Measurements from ENCODE around the gene NUMB. TPM values are rescaled to one million over a fixed set of nuclear protein-coding genes. Genes with fewer than 3 reads are reported as not detected.
"Not testable (repeated sequence)": the region's sequence is repeated elsewhere in the genome, so short reads cannot be mapped to it uniquely, and the experiment has no call there.

NUMB gene
- total and polyA plus RNA-seq, 2 donors = 15.9 to 38.3 TPM

DNA sequence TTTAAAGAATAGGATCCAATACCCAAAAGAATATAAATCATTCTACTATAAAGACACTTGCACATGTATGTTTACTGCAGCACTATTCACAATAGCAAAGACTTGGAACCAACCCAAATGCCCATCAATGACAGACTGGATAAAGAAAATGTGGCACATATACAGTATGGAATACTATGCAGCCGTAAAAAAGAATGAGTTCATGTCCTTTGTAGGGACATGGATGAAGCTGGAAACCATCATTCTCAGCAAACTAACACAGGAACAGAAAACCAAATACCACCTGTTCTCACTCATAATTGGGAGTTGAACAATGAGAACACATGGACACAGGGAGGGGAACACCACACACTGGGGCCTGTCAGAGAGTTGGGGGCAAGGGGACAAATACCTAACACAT, 149.1 kb downstream of the NUMB start:
- WGBS = 87% methylated on average over 1 of the region's 1 CpG
- H3K27me3 ChIP-seq (ENCODE audit: control insufficient read depth in 2 of 2, insufficient read depth in 1 of 2, low read length in 1 of 2); DNase-seq (ENCODE audit: low read depth in 6 of 9, low spot score in 9 of 9); H3K27ac ChIP-seq (ENCODE audit: low read depth in 1 of 2, low read length in 1 of 2); H3K36me3 ChIP-seq (ENCODE audit: control insufficient read depth in 2 of 2, insufficient read depth in 2 of 2, low read length in 1 of 2); H3K9me3 ChIP-seq (ENCODE audit: control insufficient read depth in 2 of 2, insufficient read depth in 1 of 2, low read length in 1 of 2); H3K4me3 ChIP-seq (ENCODE audit: low read length in 2 of 2): not testable (repeated sequence)
- peaks cover 8 to 12% of the 10 kb centered on the region in 2 donors for H3K4me1 ChIP-seq (ENCODE audit: control insufficient read depth in 2 of 2, insufficient read depth in 2 of 2, low read length in 2 of 2)

DNA sequence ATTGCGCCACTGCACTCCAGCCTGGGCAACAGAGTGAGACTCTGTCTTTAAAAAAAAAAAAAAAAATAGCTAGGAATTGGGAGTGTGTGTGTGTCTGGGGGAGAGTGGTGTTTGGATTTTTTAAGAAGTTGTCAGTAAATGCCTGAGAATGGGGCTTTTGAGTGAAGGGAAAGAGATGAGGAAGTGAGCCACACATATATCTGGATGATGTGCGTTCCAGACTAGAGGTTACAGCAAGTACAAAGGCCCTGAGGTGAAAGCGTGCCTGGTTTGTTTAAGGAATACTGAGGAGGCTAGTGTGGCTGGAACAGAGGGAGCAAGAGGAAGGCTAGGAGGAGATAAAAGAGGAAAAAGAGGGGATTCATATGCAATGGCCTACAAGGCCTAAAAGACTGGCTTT, 151.1 kb downstream of the NUMB start:
- no peak for DNase-seq (ENCODE audit: low read depth in 6 of 9, low spot score in 9 of 9)
- no peaks in the 10 kb centered on the region for H3K27me3 ChIP-seq (ENCODE audit: control insufficient read depth in 2 of 2, insufficient read depth in 1 of 2, low read length in 1 of 2)
- no peak overlapping the region for H3K27ac ChIP-seq (ENCODE audit: low read depth in 1 of 2, low read length in 1 of 2)
- H3K9me3 ChIP-seq (ENCODE audit: control insufficient read depth in 2 of 2, insufficient read depth in 1 of 2, low read length in 1 of 2) = no peaks in the 10 kb centered on the region
- no peak overlapping the region for H3K4me3 ChIP-seq (ENCODE audit: low read length in 2 of 2)
- H3K36me3 ChIP-seq (ENCODE audit: control insufficient read depth in 2 of 2, insufficient read depth in 2 of 2, low read length in 1 of 2) = no peaks in the 10 kb centered on the region
- peaks cover 2 to 3% of the 10 kb centered on the region in 2 donors for H3K4me1 ChIP-seq (ENCODE audit: control insufficient read depth in 2 of 2, insufficient read depth in 2 of 2, low read length in 2 of 2)
- WGBS = 97% methylated on average over 3 of the region's 3 CpGs

DNA sequence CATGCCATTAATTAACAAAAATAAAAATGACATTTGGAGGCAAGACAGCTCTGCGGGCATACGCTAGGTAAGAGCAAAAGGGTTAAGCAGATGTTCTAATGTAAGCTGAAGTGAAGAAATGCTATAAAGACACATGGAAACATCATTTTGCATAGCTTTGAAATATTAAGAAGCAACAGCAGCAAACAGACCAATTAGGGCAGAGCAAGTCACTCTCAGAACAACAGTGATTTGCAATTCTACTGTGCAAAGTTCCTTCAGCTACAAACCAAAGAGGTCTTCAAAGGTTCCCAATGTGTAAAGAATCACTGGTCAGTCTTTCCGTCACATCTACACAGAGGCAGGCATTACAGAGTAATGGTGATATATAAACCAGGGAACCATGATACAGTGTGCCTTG, 152.8 kb downstream of the NUMB start:
- DNase-seq (ENCODE audit: low read depth in 6 of 9, low spot score in 9 of 9) = no peak
- no peaks in the 10 kb centered on the region for H3K27me3 ChIP-seq (ENCODE audit: control insufficient read depth in 2 of 2, insufficient read depth in 1 of 2, low read length in 1 of 2)
- no peaks in the 10 kb centered on the region for H3K9me3 ChIP-seq (ENCODE audit: control insufficient read depth in 2 of 2, insufficient read depth in 1 of 2, low read length in 1 of 2)
- no peak overlapping the region for H3K27ac ChIP-seq (ENCODE audit: low read depth in 1 of 2, low read length in 1 of 2)
- no peaks in the 10 kb centered on the region for H3K36me3 ChIP-seq (ENCODE audit: control insufficient read depth in 2 of 2, insufficient read depth in 2 of 2, low read length in 1 of 2)
- 65% methylated on average over 3 of the region's 3 CpGs for WGBS
- no peaks in the 10 kb centered on the region for H3K4me1 ChIP-seq (ENCODE audit: control insufficient read depth in 2 of 2, insufficient read depth in 2 of 2, low read length in 2 of 2)
- no peak overlapping the region for H3K4me3 ChIP-seq (ENCODE audit: low read length in 2 of 2)

DNA sequence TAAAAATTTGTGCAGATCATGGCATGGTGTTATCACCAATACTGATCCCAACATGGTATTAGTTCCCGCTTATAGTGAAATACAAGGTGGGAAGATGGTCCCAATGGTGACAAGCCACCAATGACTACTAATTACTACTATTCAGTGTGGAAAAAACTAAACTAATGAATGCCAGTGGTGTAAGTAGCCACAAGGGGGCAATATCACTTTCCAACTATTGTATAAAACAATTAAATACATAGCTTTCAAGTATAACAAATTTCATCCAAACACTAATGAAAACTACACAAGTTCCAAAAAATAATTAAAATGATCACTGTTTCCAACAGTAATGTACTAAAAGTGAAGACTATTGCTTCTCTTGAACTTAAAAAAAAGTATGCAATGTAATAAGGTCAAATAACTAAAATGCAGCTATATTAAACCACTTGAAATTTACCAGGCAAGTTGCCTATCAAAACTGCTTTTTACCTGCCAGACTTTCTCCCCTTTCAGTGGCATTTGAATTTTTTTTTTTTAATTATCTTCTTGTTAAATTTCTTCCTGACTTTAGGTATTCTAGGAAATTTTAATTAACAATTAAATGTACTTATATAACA, 163.0 kb downstream of the NUMB start:
- H3K36me3 ChIP-seq (ENCODE audit: control insufficient read depth in 2 of 2, insufficient read depth in 2 of 2, low read length in 1 of 2) = peaks cover 17% of the 10 kb centered on the region in 2 donors
- H3K9me3 ChIP-seq (ENCODE audit: control insufficient read depth in 2 of 2, insufficient read depth in 1 of 2, low read length in 1 of 2) = no peaks in the 10 kb centered on the region
- peak in 4 of 9 donors; percentile 24 to 46 (median 28) for DNase-seq (ENCODE audit: low read depth in 6 of 9, low spot score in 9 of 9)
- no peak overlapping the region for H3K27ac ChIP-seq (ENCODE audit: low read depth in 1 of 2, low read length in 1 of 2)
- 99% methylated on average over 1 of the region's 1 CpG for WGBS
- no peaks in the 10 kb centered on the region for H3K27me3 ChIP-seq (ENCODE audit: control insufficient read depth in 2 of 2, insufficient read depth in 1 of 2, low read length in 1 of 2)
- no peak overlapping the region for H3K4me3 ChIP-seq (ENCODE audit: low read length in 2 of 2)
- no peaks in the 10 kb centered on the region for H3K4me1 ChIP-seq (ENCODE audit: control insufficient read depth in 2 of 2, insufficient read depth in 2 of 2, low read length in 2 of 2)

DNA sequence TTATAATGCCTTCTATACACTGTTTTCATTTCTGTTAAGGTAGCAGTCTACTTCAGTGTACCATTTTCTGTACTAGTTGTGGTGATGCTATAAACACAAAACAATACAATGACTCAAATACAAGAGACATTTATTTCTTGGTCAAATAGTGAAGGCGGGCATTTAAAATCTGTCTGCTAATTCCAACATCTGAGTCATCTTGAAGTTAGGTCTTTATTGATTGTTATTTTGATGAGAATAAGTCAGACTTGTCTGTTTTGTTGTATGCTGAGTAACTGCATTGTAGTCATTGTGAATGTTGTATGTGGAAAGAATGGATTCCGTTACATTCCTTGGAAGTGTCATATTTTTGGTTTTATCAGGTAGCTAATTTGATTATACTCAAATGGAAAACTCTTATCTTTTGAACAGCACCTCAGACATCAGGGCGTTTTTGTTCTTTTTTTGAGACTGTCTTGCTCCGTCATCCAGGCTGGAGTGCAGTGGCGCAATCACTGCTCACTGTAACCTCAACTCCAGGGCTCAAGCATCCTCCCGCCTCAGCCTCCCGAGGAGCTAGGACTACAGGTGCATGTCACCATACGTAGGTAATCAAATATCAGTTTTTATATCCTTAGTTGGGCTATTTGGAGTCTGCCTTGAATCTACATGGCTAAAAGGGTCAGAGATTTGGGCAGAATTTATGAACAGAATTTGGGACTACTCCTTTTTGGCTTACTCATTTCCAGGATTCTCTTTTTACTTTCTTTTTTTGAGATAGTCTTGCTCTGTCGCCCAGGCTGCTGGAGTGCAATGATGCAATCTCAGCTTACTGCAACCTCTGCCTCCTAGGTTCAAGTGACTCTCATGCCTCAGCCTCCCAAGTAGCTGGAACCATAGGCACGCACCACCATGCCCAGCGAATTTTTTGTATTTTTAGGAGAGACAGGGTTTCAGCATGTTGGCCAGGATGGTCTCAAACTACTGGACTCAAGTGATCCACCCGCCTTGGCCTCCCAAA, 164.3 kb downstream of the NUMB start:
- DNase-seq (ENCODE audit: low read depth in 6 of 9, low spot score in 9 of 9) = no peak
- H3K27ac ChIP-seq (ENCODE audit: low read depth in 1 of 2, low read length in 1 of 2) = no peak overlapping the region
- H3K27me3 ChIP-seq (ENCODE audit: control insufficient read depth in 2 of 2, insufficient read depth in 1 of 2, low read length in 1 of 2) = no peaks in the 10 kb centered on the region
- no peaks in the 10 kb centered on the region for H3K4me1 ChIP-seq (ENCODE audit: control insufficient read depth in 2 of 2, insufficient read depth in 2 of 2, low read length in 2 of 2)
- no peaks in the 10 kb centered on the region for H3K9me3 ChIP-seq (ENCODE audit: control insufficient read depth in 2 of 2, insufficient read depth in 1 of 2, low read length in 1 of 2)
- 98% methylated on average over 12 of the region's 12 CpGs for WGBS
- H3K4me3 ChIP-seq (ENCODE audit: low read length in 2 of 2) = no peak overlapping the region
- H3K36me3 ChIP-seq (ENCODE audit: control insufficient read depth in 2 of 2, insufficient read depth in 2 of 2, low read length in 1 of 2) = peaks cover 15 to 17% of the 10 kb centered on the region in 2 donors

DNA sequence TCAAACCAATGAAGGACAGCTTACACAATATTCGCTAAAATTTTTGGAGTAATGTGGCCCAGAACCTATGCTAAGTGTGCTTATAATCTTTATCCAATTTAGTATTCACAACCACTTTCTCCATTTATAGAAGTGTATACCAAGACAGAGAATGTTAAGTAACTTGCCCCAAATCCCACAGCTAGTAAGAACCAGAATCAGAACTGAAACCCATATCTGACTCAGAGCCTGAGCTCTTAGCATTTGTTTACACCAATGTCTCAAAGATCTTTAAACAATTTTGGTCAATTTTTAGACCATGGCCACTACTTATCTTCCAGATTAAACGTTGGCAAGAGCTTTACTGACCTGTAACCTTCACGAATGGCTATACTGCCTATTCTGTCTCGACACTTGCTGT, 168.1 kb downstream of the NUMB start:
- Histone ChIP-seq H3K27me3 (ENCODE audit: control insufficient read depth in 2 of 2, insufficient read depth in 1 of 2, low read length in 1 of 2) (no peaks in the 10 kb centered on the region), H3K4me1 (ENCODE audit: control insufficient read depth in 2 of 2, insufficient read depth in 2 of 2, low read length in 2 of 2) (no peaks in the 10 kb centered on the region), H3K9me3 (ENCODE audit: control insufficient read depth in 2 of 2, insufficient read depth in 1 of 2, low read length in 1 of 2) (no peaks in the 10 kb centered on the region), H3K27ac (ENCODE audit: low read depth in 1 of 2, low read length in 1 of 2) (no peak overlapping the region), H3K36me3 (ENCODE audit: control insufficient read depth in 2 of 2, insufficient read depth in 2 of 2, low read length in 1 of 2) (peaks cover 14 to 17% of the 10 kb centered on the region in 2 donors), H3K4me3 (ENCODE audit: low read length in 2 of 2) (no peak overlapping the region)
- no peak for DNase-seq (ENCODE audit: low read depth in 6 of 9, low spot score in 9 of 9)
- WGBS = 98% methylated on average over 4 of the region's 4 CpGs

DNA sequence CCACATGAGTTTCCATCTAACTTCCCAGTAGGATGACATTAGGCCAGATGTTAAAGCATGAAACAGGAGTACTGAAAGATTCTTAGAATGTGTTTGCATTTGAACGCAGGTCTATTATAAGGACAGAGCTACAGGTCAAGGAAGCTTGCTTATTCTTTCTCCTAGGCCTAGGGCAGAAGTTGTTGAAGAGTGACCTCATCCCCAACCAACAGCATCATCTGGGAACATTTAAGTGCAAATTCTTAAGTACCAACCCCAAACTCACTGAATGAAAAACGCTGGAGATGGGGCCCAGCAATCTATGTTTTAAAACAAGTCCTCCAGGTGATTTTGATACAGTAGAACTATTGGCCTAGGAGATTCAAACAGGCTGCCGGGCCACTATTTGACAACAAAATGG, 168.6 kb downstream of the NUMB start:
- H3K9me3 ChIP-seq (ENCODE audit: control insufficient read depth in 2 of 2, insufficient read depth in 1 of 2, low read length in 1 of 2) = no peaks in the 10 kb centered on the region
- H3K27ac ChIP-seq (ENCODE audit: low read depth in 1 of 2, low read length in 1 of 2) = no peak overlapping the region
- DNase-seq (ENCODE audit: low read depth in 6 of 9, low spot score in 9 of 9) = no peak
- H3K4me3 ChIP-seq (ENCODE audit: low read length in 2 of 2) = no peak overlapping the region
- peaks cover 17 to 18% of the 10 kb centered on the region in 2 donors for H3K36me3 ChIP-seq (ENCODE audit: control insufficient read depth in 2 of 2, insufficient read depth in 2 of 2, low read length in 1 of 2)
- WGBS = 91% methylated on average over 3 of the region's 3 CpGs
- no peaks in the 10 kb centered on the region for H3K4me1 ChIP-seq (ENCODE audit: control insufficient read depth in 2 of 2, insufficient read depth in 2 of 2, low read length in 2 of 2)
- no peaks in the 10 kb centered on the region for H3K27me3 ChIP-seq (ENCODE audit: control insufficient read depth in 2 of 2, insufficient read depth in 1 of 2, low read length in 1 of 2)

DNA sequence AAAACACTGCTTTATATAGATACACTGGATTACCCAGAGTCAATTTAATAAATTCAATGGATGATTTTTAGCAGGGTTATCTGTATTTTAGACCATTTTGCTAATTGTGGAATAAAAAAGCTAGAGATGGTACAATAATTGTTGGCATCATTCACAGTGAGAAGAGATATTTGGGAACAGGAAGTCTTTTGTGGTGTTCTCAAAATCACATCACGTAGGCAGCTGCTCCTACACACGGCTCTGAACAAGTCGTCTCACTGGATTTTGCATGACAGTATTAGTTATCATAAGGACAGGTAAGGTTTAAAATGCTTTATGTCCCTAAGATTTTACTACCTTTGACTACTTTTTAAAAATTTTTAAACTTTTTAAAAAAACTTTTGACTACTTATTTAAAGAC, 169.0 kb downstream of the NUMB start:
- 52% methylated on average over 3 of the region's 3 CpGs for WGBS
- no peaks in the 10 kb centered on the region for H3K27me3 ChIP-seq (ENCODE audit: control insufficient read depth in 2 of 2, insufficient read depth in 1 of 2, low read length in 1 of 2)
- DNase-seq (ENCODE audit: low read depth in 6 of 9, low spot score in 9 of 9) = no peak
- H3K36me3 ChIP-seq (ENCODE audit: control insufficient read depth in 2 of 2, insufficient read depth in 2 of 2, low read length in 1 of 2) = peaks cover 15 to 17% of the 10 kb centered on the region in 2 donors
- no peaks in the 10 kb centered on the region for H3K4me1 ChIP-seq (ENCODE audit: control insufficient read depth in 2 of 2, insufficient read depth in 2 of 2, low read length in 2 of 2)
- H3K27ac ChIP-seq (ENCODE audit: low read depth in 1 of 2, low read length in 1 of 2) = no peak overlapping the region
- H3K4me3 ChIP-seq (ENCODE audit: low read length in 2 of 2) = no peak overlapping the region
- no peaks in the 10 kb centered on the region for H3K9me3 ChIP-seq (ENCODE audit: control insufficient read depth in 2 of 2, insufficient read depth in 1 of 2, low read length in 1 of 2)

DNA sequence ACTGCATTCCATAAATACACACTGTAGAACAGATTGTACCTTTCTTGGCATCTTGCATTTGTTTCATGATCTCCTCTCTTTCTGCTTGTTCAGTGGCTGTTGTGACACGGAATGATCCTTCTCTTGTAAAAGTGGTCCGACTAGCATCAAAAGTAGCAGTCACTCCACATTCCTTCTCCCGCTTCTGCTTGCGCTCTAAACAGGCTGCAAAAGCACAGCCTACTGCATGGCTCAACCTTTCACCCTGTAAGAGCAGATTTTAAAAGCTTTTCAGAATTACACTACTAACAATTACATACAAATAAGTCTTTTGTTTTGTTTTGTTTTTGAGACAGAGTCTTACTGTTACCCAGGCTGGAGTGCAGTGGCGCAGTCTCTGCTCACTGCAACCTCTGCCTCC, 171.3 kb downstream of the NUMB start:
- 96% methylated on average over 5 of the region's 5 CpGs for WGBS
- Histone ChIP-seq H3K9me3 (ENCODE audit: control insufficient read depth in 2 of 2, insufficient read depth in 1 of 2, low read length in 1 of 2) (no peaks in the 10 kb centered on the region), H3K36me3 (ENCODE audit: control insufficient read depth in 2 of 2, insufficient read depth in 2 of 2, low read length in 1 of 2) (peaks cover 20 to 27% of the 10 kb centered on the region in 2 donors), H3K4me1 (ENCODE audit: control insufficient read depth in 2 of 2, insufficient read depth in 2 of 2, low read length in 2 of 2) (no peaks in the 10 kb centered on the region), H3K4me3 (ENCODE audit: low read length in 2 of 2) (no peak overlapping the region), H3K27me3 (ENCODE audit: control insufficient read depth in 2 of 2, insufficient read depth in 1 of 2, low read length in 1 of 2) (no peaks in the 10 kb centered on the region), H3K27ac (ENCODE audit: low read depth in 1 of 2, low read length in 1 of 2) (no peak overlapping the region)
- DNase-seq (ENCODE audit: low read depth in 6 of 9, low spot score in 9 of 9) = no peak
